Testis (tissue), 2 donors: ENCODE results near the gene PHF2.

Experiments
- POLR2A ChIP-seq: fragments of 450-650 bp; IDR thresholded peaks from one replicate; pipeline ENCODE4 v1.6.1; 2017; ENCODE audit warnings: antibody characterized with exemption, mild to moderate bottlenecking, moderate library complexity
- TF ChIP-seq, protein P1 (sequence below), 3 experiments: fragments of 450-650 bp in 2 of 3; fragments of 200-600 bp in 1 of 3; sonication (generic) in 1 of 3; IDR thresholded peaks; one replicate each; pipeline ENCODE4 v1.5.1; 2016 to 2019; ENCODE audit warnings: antibody characterized with exemption in 3 of 3, mild to moderate bottlenecking in 2 of 3, moderate library complexity in 1 of 3

DNA sequence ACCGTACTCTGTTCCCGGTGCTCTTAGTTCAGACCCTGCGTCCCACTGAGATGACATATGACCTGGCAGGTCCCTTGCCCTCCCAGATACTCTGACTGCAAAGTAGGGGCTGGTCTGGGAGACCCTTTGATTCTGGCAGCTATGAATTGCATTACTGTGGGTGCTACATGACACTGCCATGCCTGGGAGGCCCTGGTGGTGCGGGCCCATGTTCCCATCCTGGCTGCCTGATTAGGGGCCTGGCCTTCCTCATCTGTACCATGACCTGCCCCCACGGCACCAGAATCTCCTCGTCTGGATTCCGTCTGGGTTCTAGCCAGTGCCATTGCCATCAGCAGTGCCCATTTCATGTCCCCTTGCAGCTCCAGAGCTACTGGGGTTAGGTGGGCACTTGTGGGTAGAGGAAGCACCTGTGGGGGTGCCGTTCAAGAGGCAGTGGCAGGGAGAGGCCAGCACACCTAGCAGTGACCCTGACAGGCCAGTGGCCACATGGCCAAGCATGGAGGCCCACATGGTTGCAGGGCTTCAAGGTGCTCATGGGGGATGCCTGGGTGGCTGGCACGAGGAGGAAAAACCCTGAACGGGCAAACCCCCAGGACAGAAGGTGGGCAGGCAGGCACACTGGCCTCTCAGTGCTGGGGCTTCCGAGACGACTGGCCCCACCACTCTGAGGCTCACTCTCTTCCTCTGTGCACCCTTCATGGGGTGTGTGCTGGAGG lies 69.7 kb downstream of the PHF2 start:
- no peak for TF ChIP-seq POLR2A
- TF ChIP-seq, protein P1, sequence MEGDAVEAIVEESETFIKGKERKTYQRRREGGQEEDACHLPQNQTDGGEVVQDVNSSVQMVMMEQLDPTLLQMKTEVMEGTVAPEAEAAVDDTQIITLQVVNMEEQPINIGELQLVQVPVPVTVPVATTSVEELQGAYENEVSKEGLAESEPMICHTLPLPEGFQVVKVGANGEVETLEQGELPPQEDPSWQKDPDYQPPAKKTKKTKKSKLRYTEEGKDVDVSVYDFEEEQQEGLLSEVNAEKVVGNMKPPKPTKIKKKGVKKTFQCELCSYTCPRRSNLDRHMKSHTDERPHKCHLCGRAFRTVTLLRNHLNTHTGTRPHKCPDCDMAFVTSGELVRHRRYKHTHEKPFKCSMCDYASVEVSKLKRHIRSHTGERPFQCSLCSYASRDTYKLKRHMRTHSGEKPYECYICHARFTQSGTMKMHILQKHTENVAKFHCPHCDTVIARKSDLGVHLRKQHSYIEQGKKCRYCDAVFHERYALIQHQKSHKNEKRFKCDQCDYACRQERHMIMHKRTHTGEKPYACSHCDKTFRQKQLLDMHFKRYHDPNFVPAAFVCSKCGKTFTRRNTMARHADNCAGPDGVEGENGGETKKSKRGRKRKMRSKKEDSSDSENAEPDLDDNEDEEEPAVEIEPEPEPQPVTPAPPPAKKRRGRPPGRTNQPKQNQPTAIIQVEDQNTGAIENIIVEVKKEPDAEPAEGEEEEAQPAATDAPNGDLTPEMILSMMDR (IDR thresholded peaks at IDR 0.05), result no peak
